ENCODE results near the gene CCDC32.

DNA sequence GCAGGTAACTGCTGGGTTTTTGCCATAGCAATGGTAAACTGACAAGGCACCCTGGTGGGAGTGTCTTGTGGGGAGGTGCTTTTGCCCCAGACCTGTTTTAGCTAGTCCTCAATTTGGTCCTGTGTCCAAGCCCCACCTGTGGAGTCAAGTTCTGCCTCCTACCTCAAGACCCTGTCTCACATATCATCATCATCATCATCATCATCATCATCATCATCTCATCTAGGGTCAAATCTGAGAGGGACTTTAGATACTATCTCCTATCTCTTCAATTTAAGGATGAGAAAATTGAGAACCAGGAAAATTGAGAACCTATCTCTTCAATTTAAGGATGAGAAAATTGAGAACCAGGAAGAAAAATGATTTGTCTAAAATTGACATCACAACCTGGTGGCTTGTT, 39.1 kb upstream of the CCDC32 start:
- TF ChIP-seq, protein P1, sequence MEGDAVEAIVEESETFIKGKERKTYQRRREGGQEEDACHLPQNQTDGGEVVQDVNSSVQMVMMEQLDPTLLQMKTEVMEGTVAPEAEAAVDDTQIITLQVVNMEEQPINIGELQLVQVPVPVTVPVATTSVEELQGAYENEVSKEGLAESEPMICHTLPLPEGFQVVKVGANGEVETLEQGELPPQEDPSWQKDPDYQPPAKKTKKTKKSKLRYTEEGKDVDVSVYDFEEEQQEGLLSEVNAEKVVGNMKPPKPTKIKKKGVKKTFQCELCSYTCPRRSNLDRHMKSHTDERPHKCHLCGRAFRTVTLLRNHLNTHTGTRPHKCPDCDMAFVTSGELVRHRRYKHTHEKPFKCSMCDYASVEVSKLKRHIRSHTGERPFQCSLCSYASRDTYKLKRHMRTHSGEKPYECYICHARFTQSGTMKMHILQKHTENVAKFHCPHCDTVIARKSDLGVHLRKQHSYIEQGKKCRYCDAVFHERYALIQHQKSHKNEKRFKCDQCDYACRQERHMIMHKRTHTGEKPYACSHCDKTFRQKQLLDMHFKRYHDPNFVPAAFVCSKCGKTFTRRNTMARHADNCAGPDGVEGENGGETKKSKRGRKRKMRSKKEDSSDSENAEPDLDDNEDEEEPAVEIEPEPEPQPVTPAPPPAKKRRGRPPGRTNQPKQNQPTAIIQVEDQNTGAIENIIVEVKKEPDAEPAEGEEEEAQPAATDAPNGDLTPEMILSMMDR (IDR thresholded peaks at IDR 0.05): no peak
- no peak for TF ChIP-seq CEBPB (IDR thresholded peaks at IDR 0.05)

Measured in A549 (cell line).